ENCODE measurements around the gene SND1. TPM values are rescaled to one million over a fixed set of nuclear protein-coding genes. Genes with fewer than 3 reads are reported as not detected.

Gene SND1
- total RNA-seq, 1 donor from 2014 or later, result 165 TPM

DNA sequence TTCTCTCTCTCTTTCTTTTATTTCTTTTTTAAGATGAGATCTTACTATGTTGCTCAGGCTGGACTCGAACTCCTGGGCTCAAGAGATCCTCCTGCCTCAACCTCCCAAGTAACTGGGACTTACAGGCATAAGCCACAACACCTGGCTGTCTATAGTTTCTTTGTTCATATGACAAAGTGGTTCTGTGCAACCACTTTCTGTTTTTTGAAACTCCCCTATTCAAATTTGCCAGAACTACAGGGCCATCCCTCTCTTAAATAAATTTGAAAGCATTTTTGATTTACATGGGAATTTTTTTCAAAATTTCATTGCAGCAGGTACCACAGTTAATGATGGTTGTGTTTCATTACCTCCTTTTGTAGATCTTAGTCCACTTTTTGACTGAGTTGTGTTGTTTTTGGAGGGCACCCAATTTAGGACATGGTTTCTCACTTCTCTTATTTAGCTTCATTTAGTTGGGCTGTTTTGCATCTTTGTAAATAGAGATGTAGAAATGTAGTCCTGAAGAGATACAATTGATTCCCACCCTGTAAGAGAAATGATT is 260.0 kb downstream of the SND1 start:
- Mint-ChIP-seq H3K4me3 (ENCODE audit: unreplicated experiment) (no peak overlapping the region), H3K4me1 (ENCODE audit: low read depth, unreplicated experiment) (peaks cover 13% of the 10 kb centered on the region), H3K27me3 (ENCODE audit: unreplicated experiment) (no peaks in the 10 kb centered on the region), H3K9me3 (ENCODE audit: unreplicated experiment) (no peaks in the 10 kb centered on the region), H3K27ac (ENCODE audit: unreplicated experiment) (no peak overlapping the region), H3K36me3 (ENCODE audit: unreplicated experiment) (no peaks in the 10 kb centered on the region)
- TF ChIP-seq, protein P1, sequence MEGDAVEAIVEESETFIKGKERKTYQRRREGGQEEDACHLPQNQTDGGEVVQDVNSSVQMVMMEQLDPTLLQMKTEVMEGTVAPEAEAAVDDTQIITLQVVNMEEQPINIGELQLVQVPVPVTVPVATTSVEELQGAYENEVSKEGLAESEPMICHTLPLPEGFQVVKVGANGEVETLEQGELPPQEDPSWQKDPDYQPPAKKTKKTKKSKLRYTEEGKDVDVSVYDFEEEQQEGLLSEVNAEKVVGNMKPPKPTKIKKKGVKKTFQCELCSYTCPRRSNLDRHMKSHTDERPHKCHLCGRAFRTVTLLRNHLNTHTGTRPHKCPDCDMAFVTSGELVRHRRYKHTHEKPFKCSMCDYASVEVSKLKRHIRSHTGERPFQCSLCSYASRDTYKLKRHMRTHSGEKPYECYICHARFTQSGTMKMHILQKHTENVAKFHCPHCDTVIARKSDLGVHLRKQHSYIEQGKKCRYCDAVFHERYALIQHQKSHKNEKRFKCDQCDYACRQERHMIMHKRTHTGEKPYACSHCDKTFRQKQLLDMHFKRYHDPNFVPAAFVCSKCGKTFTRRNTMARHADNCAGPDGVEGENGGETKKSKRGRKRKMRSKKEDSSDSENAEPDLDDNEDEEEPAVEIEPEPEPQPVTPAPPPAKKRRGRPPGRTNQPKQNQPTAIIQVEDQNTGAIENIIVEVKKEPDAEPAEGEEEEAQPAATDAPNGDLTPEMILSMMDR (IDR thresholded peaks at IDR 0.05; ENCODE audit: partially characterized antibody, unreplicated experiment), result no peak
- DNase-seq, result no peak

DNA sequence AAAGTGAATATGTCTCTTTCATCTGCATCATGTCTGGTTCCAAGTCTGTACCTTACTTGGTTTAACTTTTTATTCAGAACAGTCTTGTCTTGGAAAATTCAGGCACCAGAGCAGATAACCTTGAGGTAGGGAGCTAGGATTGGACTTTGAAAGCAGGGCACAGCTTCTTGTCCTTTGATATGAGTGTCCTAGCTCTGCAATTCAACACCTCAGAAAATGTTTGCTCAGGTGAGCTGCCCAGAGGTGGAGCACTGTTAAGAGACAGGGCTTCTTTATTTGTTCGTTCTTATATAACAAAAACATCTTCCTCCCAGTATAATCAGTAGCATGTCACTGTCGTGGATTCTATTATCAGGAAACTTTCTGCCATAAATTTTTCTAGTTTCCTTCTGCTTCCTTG is 260.9 kb downstream of the SND1 start:
- Mint-ChIP-seq H3K4me3 (ENCODE audit: unreplicated experiment) (no peak overlapping the region), H3K4me1 (ENCODE audit: low read depth, unreplicated experiment) (peaks cover 6% of the 10 kb centered on the region), H3K9me3 (ENCODE audit: unreplicated experiment) (no peaks in the 10 kb centered on the region), H3K36me3 (ENCODE audit: unreplicated experiment) (no peaks in the 10 kb centered on the region), H3K27ac (ENCODE audit: unreplicated experiment) (no peak overlapping the region), H3K27me3 (ENCODE audit: unreplicated experiment) (no peaks in the 10 kb centered on the region)
- TF ChIP-seq, protein P1 (IDR thresholded peaks at IDR 0.05; ENCODE audit: partially characterized antibody, unreplicated experiment), result no peak
- DNase-seq, result no peak

GRCh38 chr7:127913686-127914085 is 261.7 kb downstream of the SND1 start:
- Mint-ChIP-seq H3K27ac (ENCODE audit: unreplicated experiment) (no peak overlapping the region), H3K36me3 (ENCODE audit: unreplicated experiment) (no peaks in the 10 kb centered on the region), H3K4me1 (ENCODE audit: low read depth, unreplicated experiment) (peaks cover 6% of the 10 kb centered on the region), H3K9me3 (ENCODE audit: unreplicated experiment) (no peaks in the 10 kb centered on the region), H3K4me3 (ENCODE audit: unreplicated experiment) (no peak overlapping the region), H3K27me3 (ENCODE audit: unreplicated experiment) (no peaks in the 10 kb centered on the region)
- TF ChIP-seq, protein P1 (IDR thresholded peaks at IDR 0.05; ENCODE audit: partially characterized antibody, unreplicated experiment), result no peak
- DNase-seq, result no peak

- Mint-ChIP-seq H3K36me3 (ENCODE audit: unreplicated experiment) (no peaks in the 10 kb centered on the region), H3K27ac (ENCODE audit: unreplicated experiment) (no peak overlapping the region), H3K27me3 (ENCODE audit: unreplicated experiment) (no peaks in the 10 kb centered on the region), H3K4me3 (ENCODE audit: unreplicated experiment) (no peak overlapping the region), H3K9me3 (ENCODE audit: unreplicated experiment) (no peaks in the 10 kb centered on the region), H3K4me1 (ENCODE audit: low read depth, unreplicated experiment) (peaks cover 6% of the 10 kb centered on the region)
- DNase-seq, result no peak
- TF ChIP-seq, protein P1 (IDR thresholded peaks at IDR 0.05; ENCODE audit: partially characterized antibody, unreplicated experiment), result no peak
These were observed 262.7 kb downstream of the SND1 start for GRCh38 chr7:127914693-127915092.

- peaks cover 3% of the 10 kb centered on the region for H3K9me3 Mint-ChIP-seq (ENCODE audit: unreplicated experiment)
- no peaks in the 10 kb centered on the region for H3K27me3 Mint-ChIP-seq (ENCODE audit: unreplicated experiment)
- no peak overlapping the region for H3K4me3 Mint-ChIP-seq (ENCODE audit: unreplicated experiment)
- TF ChIP-seq, protein P1 (IDR thresholded peaks at IDR 0.05; ENCODE audit: partially characterized antibody, unreplicated experiment), result no peak
- DNase-seq, result no peak
- H3K36me3 Mint-ChIP-seq (ENCODE audit: unreplicated experiment), result no peaks in the 10 kb centered on the region
- H3K4me1 Mint-ChIP-seq (ENCODE audit: low read depth, unreplicated experiment), result no peaks in the 10 kb centered on the region
- no peak overlapping the region for H3K27ac Mint-ChIP-seq (ENCODE audit: unreplicated experiment)
These were observed 264.7 kb downstream of the SND1 start for GRCh38 chr7:127916735-127917134.
